ENCODE data around the gene CLPSL2. TPM values are rescaled to one million over a fixed set of nuclear protein-coding genes. Genes with fewer than 3 reads are reported as not detected.

The CLPSL2 gene
- polyA plus RNA-seq, 1 donor, result not detected

- no peak for DNase-seq (ENCODE audit: low read depth)
Measured at GRCh38 chr6:35746516-35746915, 29.9 kb upstream of the CLPSL2 start.

GRCh38 chr6:35747877-35748276 lies 28.5 kb upstream of the CLPSL2 start:
- DNase-seq (ENCODE audit: low read depth), result no peak

GRCh38 chr6:35750557-35750956 lies 25.8 kb upstream of the CLPSL2 start:
- no peak for DNase-seq (ENCODE audit: low read depth)

- no peak for DNase-seq (ENCODE audit: low read depth)
Measured at GRCh38 chr6:35751594-35751993, 24.8 kb upstream of the CLPSL2 start.

- DNase-seq (ENCODE audit: low read depth), result no peak
Measured at GRCh38 chr6:35752330-35752729, 24.1 kb upstream of the CLPSL2 start.

GRCh38 chr6:35754452-35755277 lies 21.7 kb upstream of the CLPSL2 start:
- no peak for DNase-seq (ENCODE audit: low read depth)

GRCh38 chr6:35755278-35755924 lies 21.0 kb upstream of the CLPSL2 start:
- DNase-seq (ENCODE audit: low read depth), result no peak

- DNase-seq (ENCODE audit: low read depth), result no peak
Measured at GRCh38 chr6:35757456-35758123, 18.8 kb upstream of the CLPSL2 start.

GRCh38 chr6:35759426-35759825 lies 17.0 kb upstream of the CLPSL2 start:
- no peak for DNase-seq (ENCODE audit: low read depth)

- DNase-seq (ENCODE audit: low read depth), result no peak
Measured at GRCh38 chr6:35765739-35766138, 10.7 kb upstream of the CLPSL2 start.

- DNase-seq (ENCODE audit: low read depth), result no peak
Measured at GRCh38 chr6:35769211-35769610, 7.2 kb upstream of the CLPSL2 start.

GRCh38 chr6:35771343-35771627 lies 5.1 kb upstream of the CLPSL2 start:
- DNase-seq (ENCODE audit: low read depth), result no peak

GRCh38 chr6:35774116-35774794 lies 2.1 kb upstream of the CLPSL2 start:
- no peak for DNase-seq (ENCODE audit: low read depth)

GRCh38 chr6:35775031-35775430 lies 1.4 kb upstream of the CLPSL2 start:
- no peak for DNase-seq (ENCODE audit: low read depth)

GRCh38 chr6:35777356-35778102 lies 1.1 kb downstream of the CLPSL2 start:
- DNase-seq (ENCODE audit: low read depth), result no peak

GRCh38 chr6:35778437-35778836 lies 2.0 kb downstream of the CLPSL2 start:
- DNase-seq (ENCODE audit: low read depth), result no peak

- DNase-seq (ENCODE audit: low read depth), result no peak
Measured at GRCh38 chr6:35780719-35781118, 4.3 kb downstream of the CLPSL2 start, which contains the start of gene CLPSL1. Gene CLPSL1, plus strand, starts transcription at chr6:35781019. Its CDS starts 92 bp downstream, at chr6:35781111.

GRCh38 chr6:35781290-35781689 lies 4.9 kb downstream of the CLPSL2 start:
- no peak for DNase-seq (ENCODE audit: low read depth)

GRCh38 chr6:35782424-35782823 lies 6.0 kb downstream of the CLPSL2 start:
- no peak for DNase-seq (ENCODE audit: low read depth)

GRCh38 chr6:35784200-35784599 lies 7.8 kb downstream of the CLPSL2 start:
- DNase-seq (ENCODE audit: low read depth), result no peak

GRCh38 chr6:35786272-35786671 lies 9.9 kb downstream of the CLPSL2 start:
- DNase-seq (ENCODE audit: low read depth), result no peak

- DNase-seq (ENCODE audit: low read depth), result no peak
Measured at GRCh38 chr6:35786810-35787209, 10.4 kb downstream of the CLPSL2 start.
